ENCODE measurements around the gene ARHGAP24.

Gene ARHGAP24

DNA sequence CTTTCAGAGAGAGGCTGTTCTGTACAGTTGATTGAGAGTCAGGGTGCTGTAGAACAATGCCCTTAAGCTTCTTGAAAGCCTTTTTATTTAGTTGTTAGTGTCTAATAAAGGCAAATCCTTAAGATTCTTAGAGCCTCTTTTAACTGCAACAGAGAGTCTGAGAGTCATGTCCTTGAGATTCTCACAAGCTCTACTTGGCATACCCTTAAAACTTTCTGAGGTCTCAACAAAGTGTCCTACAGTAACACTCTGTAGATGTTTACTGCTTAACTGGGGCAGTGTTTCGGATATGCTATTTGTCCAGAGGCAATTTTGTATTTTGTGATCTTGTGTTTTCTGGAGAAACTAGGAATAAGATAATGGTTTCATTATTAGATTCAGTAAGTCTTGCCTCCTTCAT, 209.7 kb downstream of the ARHGAP24 start:
- DNase-seq (ENCODE audit: low read depth) = no peak
- TF ChIP-seq, protein P1, sequence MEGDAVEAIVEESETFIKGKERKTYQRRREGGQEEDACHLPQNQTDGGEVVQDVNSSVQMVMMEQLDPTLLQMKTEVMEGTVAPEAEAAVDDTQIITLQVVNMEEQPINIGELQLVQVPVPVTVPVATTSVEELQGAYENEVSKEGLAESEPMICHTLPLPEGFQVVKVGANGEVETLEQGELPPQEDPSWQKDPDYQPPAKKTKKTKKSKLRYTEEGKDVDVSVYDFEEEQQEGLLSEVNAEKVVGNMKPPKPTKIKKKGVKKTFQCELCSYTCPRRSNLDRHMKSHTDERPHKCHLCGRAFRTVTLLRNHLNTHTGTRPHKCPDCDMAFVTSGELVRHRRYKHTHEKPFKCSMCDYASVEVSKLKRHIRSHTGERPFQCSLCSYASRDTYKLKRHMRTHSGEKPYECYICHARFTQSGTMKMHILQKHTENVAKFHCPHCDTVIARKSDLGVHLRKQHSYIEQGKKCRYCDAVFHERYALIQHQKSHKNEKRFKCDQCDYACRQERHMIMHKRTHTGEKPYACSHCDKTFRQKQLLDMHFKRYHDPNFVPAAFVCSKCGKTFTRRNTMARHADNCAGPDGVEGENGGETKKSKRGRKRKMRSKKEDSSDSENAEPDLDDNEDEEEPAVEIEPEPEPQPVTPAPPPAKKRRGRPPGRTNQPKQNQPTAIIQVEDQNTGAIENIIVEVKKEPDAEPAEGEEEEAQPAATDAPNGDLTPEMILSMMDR (IDR thresholded peaks at IDR 0.05; ENCODE audit: low read depth, low read length, missing control alignments) = no peak
- in situ Hi-C loops (cut with HindIII; ENCODE audit: low sequenced_read_pairs) = no loop called here
- no peak overlapping the region for H3K4me3 ChIP-seq (ENCODE audit: low read depth, low read length)

DNA sequence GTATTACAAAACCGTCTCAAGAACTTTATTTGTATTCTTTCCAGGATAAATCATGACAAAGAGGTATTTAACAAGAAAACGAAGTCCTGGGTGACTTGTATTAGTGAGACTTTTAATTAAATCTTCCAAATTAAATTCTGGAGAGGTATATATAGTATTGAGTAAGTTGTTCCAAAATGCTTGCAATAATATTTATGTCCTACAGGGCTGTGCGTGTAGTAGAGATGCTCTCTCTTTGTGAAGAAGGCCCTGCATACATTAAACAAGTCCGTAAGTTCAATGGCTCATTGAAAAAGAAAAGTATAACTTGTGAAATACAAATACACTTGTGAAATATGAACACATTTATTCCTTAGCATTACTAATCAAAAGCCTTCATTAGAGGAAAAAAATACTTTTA, 211.4 kb downstream of the ARHGAP24 start:
- in situ Hi-C loops (cut with HindIII; ENCODE audit: low sequenced_read_pairs) = no loop called here
- no peak overlapping the region for H3K4me3 ChIP-seq (ENCODE audit: low read depth, low read length)
- TF ChIP-seq, protein P1 (IDR thresholded peaks at IDR 0.05; ENCODE audit: low read depth, low read length, missing control alignments) = no peak
- DNase-seq (ENCODE audit: low read depth) = no peak

DNA sequence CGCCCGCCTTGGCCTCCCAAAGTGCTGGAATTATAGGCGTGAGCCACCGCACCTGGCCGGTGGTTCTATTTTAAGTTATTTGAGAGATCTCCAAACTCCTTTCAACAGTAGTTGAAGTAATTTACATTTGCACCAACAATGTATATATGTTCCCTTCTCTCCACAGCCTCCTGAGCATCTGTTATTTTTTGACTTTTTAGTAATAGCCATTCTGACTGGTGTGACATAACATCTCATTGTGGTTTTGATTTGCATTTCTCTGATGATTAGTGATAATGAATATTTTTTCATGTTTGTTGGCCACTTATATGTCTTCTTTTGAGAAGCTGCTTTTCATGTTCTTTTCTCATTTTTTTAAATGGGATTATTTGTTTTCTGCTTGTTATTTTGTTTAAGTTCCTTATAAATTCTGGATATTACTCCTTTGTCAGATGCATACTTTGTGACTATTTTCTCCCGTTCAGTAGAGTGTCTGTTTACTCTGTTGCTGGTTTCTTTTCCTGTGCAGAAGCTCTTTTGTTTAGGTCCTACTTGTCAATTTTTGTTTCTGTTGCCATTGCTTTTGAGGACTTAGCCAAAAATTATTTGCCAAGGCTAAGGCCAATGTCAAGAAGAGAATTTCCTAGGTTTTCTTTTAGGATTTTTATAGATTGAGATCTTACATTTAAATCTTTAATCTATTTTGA, 213.2 kb downstream of the ARHGAP24 start:
- TF ChIP-seq, protein P1 (IDR thresholded peaks at IDR 0.05; ENCODE audit: low read depth, low read length, missing control alignments) = no peak
- in situ Hi-C loops (cut with HindIII; ENCODE audit: low sequenced_read_pairs) = no loop called here
- no peak for DNase-seq (ENCODE audit: low read depth)
- no peak overlapping the region for H3K4me3 ChIP-seq (ENCODE audit: low read depth, low read length)

DNA sequence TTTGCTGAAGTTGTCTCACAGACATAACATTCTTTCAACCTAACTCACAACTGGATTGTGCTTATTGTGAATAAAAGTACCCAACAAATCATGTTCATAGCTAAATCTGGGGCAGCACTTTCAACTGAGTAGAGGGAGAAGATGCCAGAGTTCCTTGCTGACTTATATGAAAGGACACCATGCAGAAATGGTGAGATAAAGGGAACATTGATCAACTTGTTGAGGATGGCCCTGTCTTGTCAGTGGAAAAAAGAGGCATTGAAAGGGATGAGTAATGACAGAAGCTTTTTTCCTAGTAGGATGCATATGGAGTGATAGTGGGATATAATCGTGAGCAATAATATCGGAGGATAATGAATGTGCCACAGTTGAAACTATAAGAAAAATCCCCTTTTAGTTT, 221.7 kb downstream of the ARHGAP24 start:
- no peak overlapping the region for H3K4me3 ChIP-seq (ENCODE audit: low read depth, low read length)
- in situ Hi-C loops (cut with HindIII; ENCODE audit: low sequenced_read_pairs) = no loop called here
- TF ChIP-seq, protein P1 (IDR thresholded peaks at IDR 0.05; ENCODE audit: low read depth, low read length, missing control alignments) = no peak
- no peak for DNase-seq (ENCODE audit: low read depth)

DNA sequence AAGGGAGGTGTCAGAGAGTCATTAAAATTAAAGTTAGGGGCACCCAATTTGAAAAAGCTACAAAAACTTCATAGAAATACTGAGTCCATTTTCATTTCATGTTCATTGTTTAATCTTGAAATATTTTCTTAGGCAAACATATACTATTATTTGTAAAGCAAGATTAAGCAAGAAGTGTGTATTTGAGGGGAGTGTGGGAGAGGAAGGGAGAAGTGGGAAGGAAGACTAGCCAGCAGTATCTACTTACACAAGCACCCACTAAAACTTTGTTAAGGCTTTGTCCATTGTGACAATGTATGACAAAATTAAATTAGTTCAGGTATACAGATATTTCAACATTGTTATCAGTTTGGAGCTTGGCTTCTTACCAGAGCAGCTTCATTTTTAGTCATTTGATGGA, 222.9 kb downstream of the ARHGAP24 start:
- no peak for DNase-seq (ENCODE audit: low read depth)
- no peak overlapping the region for H3K4me3 ChIP-seq (ENCODE audit: low read depth, low read length)
- TF ChIP-seq, protein P1 (IDR thresholded peaks at IDR 0.05; ENCODE audit: low read depth, low read length, missing control alignments) = no peak
- in situ Hi-C loops (cut with HindIII; ENCODE audit: low sequenced_read_pairs) = no loop called here

DNA sequence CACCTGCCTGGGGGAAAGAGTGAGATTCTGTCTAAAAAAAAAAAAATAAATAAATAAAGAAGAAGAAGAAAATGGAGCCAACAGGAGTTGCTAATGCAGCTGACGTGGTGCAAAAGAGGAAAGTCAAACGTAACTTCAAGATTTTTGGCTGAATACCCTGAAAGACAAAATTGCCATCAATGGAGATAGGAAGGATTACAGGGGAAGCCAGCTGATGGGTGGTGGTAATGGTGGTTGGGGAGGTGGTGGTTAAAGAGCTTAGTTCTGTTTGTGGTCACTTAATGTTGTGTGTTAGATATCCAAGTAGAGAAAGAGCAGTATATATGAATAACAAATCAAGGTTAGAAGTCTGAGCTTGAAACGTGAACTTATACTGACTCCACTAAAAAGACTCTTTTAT, 225.4 kb downstream of the ARHGAP24 start:
- TF ChIP-seq, protein P1 (IDR thresholded peaks at IDR 0.05; ENCODE audit: low read depth, low read length, missing control alignments) = no peak
- in situ Hi-C loops (cut with HindIII; ENCODE audit: low sequenced_read_pairs) = no loop called here
- no peak overlapping the region for H3K4me3 ChIP-seq (ENCODE audit: low read depth, low read length)
- DNase-seq (ENCODE audit: low read depth) = no peak

All from astrocyte of the cerebellum (primary cell).